Measurements from ENCODE around the gene KCNJ15. TPM values are rescaled to one million over a fixed set of nuclear protein-coding genes. Genes with fewer than 3 reads are reported as not detected.

KCNJ15 gene
- total and polyA plus RNA-seq, 2 of the 4 experiments (the other 2 are of a cell fraction) = under 0.01 to 0.07 TPM

- Histone ChIP-seq H3K4me1 (ENCODE audit: control insufficient read depth, insufficient read depth, low read length) (no peaks in the 10 kb centered on the region), H4K8ac (ENCODE audit: low read depth in 2 of 2, low read length in 2 of 2) (no peak overlapping the region), H3K27ac (ENCODE audit: insufficient read depth, low read length) (no peak overlapping the region), H3K9ac (ENCODE audit: low read depth, low read length) (no peak overlapping the region), H2BK5ac (ENCODE audit: low read depth, low read length, poor library complexity, severe bottlenecking) (no peak overlapping the region), H2AK5ac (ENCODE audit: low read depth, low read length) (no peak overlapping the region), H3K4me3 (ENCODE audit: insufficient read depth, low read depth, low read length) (no peak overlapping the region), H2BK15ac (ENCODE audit: low read depth, low read length) (no peak overlapping the region), H3K79me1 (ENCODE audit: low read depth in 1 of 2, low read length in 2 of 2) (no peaks in the 10 kb centered on the region), H4K5ac (ENCODE audit: low read depth, low read length) (no peak overlapping the region), H3K27me3 (ENCODE audit: control insufficient read depth, insufficient read depth, low read length) (no peaks in the 10 kb centered on the region), H2AK9ac (replicated peaks; ENCODE audit: low read depth, low read length, poor library complexity) (no peak overlapping the region), H3K23ac (ENCODE audit: low read depth, low read length) (no peak overlapping the region), H4K91ac (ENCODE audit: insufficient read depth, low read depth, low read length) (no peak overlapping the region), H3K9me3 (ENCODE audit: control insufficient read depth, insufficient read depth, low read length) (peaks cover 42% of the 10 kb centered on the region), H3K18ac (ENCODE audit: low read depth, low read length) (no peak overlapping the region), H3K9me1 (ENCODE audit: insufficient read depth, low read length) (no peaks in the 10 kb centered on the region), H3K56ac (ENCODE audit: extremely low read depth, insufficient read depth, low read length) (no peak overlapping the region), H4K20me1 (ENCODE audit: insufficient read depth, low read length) (no peaks in the 10 kb centered on the region), H2BK120ac (ENCODE audit: low read depth, low read length) (no peak overlapping the region), H3K4me2 (ENCODE audit: low read depth, low read length) (no peak overlapping the region), H2BK20ac (ENCODE audit: low read depth, low read length) (no peak overlapping the region), H3K14ac (replicated peaks; ENCODE audit: low read depth, low read length) (no peak overlapping the region), H3K4ac (ENCODE audit: low read depth, low read length) (no peak overlapping the region), H3K36me3 (ENCODE audit: control insufficient read depth, insufficient read depth, low read length) (no peaks in the 10 kb centered on the region), H2AFZ (replicated peaks; ENCODE audit: low read length, poor library complexity) (no peak overlapping the region)
- dilution Hi-C loops (cut with HindIII; ENCODE audit: low sequenced_read_pairs, unreplicated experiment) (no loop called here), intact Hi-C loops (cut with micrococcal nuclease) (no loop called here), in situ Hi-C loops (cut with MboI; ENCODE audit: low sequenced_read_pairs) (no loop called here)
- BruUV-seq (replicated peaks) = no TSS peak
- ChIA-PET POLR2A (ENCODE audit: unreplicated experiment) (no interaction called here), CTCF (interaction anchor here (0.8 kb wide), 1 partner anchor 125 kb away, joined by 3 read pairs; no protein-coding TSS in a partner anchor)
- ATAC-seq (ENCODE audit: low read depth) = no peak
- TF ChIP-seq RAD21 (IDR thresholded peaks at IDR 0.05; ENCODE audit: low read length) (no peak), CTCF (conservative IDR thresholded peaks at IDR 0.05; ENCODE audit: low read depth, low read length) (no peak), RFX5 (IDR thresholded peaks at IDR 0.05; ENCODE audit: low read depth, low read length) (no peak)
- peak; percentile 11 for DNase-seq
Observed at GRCh38 chr21:38227401-38227800, 29.4 kb upstream of the KCNJ15 start.

All from IMR-90 (cell line).